ENCODE measurements around the gene PDE11A.

- no peak for TF ChIP-seq CTCF (IDR thresholded peaks at IDR 0.05)
- no peak for TF ChIP-seq POLR2A (IDR thresholded peaks at IDR 0.05)
These were observed 5.5 kb downstream of the PDE11A start for GRCh38 chr2:178066890-178067669.

Measured in lower leg skin (tissue), 3 donors.